Measurements from ENCODE around the gene TFDP1. TPM values are rescaled to one million over a fixed set of nuclear protein-coding genes. Genes with fewer than 3 reads are reported as not detected.

TFDP1 gene
- total RNA-seq, 2 experiments from 2014 or later = 87.9 to 119 TPM

DNA sequence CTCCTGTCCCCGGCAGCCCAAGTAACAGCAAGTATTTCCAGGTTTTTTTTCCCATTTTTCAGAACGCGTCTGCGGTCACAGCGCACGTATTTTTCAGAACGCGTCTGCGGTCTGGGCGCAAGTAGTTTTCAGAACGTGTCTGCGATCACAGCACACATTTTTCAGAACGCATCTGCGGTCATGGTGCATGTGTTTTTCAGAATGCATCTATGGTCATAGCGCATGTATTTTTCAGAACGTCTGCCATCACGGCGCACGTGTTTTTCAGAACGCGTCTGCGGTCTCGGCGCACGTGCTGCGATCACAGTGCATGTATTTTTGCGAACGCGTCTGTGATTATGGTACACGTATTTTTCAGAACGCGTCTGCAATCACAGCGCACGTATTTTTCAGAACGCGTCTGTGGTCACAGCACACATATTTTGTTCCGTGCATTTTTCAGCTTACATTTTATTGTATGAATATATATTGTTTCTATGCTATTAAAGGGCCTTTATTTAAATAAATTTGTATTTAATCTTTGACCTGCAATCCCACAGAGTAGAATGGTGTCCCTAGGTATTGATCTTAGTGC lies 53.7 kb downstream of the TFDP1 start:
- intact Hi-C loops (cut with micrococcal nuclease; ENCODE audit: unreplicated experiment) = no loop called here
- no peaks in the 10 kb centered on the region for H3K9me3 ChIP-seq (ENCODE audit: low read length)
- no TSS peak for BruUV-seq (replicated peaks)
- no peak overlapping the region for H3K27ac ChIP-seq (ENCODE audit: low read depth, low read length, poor library complexity, severe bottlenecking)
- no peaks in the 10 kb centered on the region for H4K20me1 ChIP-seq (ENCODE audit: insufficient read depth, low read length)
- H3K4me2 ChIP-seq (ENCODE audit: low read length) = no peak overlapping the region
- TF ChIP-seq, protein P1, sequence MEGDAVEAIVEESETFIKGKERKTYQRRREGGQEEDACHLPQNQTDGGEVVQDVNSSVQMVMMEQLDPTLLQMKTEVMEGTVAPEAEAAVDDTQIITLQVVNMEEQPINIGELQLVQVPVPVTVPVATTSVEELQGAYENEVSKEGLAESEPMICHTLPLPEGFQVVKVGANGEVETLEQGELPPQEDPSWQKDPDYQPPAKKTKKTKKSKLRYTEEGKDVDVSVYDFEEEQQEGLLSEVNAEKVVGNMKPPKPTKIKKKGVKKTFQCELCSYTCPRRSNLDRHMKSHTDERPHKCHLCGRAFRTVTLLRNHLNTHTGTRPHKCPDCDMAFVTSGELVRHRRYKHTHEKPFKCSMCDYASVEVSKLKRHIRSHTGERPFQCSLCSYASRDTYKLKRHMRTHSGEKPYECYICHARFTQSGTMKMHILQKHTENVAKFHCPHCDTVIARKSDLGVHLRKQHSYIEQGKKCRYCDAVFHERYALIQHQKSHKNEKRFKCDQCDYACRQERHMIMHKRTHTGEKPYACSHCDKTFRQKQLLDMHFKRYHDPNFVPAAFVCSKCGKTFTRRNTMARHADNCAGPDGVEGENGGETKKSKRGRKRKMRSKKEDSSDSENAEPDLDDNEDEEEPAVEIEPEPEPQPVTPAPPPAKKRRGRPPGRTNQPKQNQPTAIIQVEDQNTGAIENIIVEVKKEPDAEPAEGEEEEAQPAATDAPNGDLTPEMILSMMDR (conservative IDR thresholded peaks at IDR 0.05; ENCODE audit: low read length) = no peak
- no peak for TF ChIP-seq EZH2phosphoT487 (IDR thresholded peaks at IDR 0.05; ENCODE audit: borderline replicate concordance, low read depth, low read length)
- no peak for DNase-seq (ENCODE audit: low spot score)
- POLR2A ChIA-PET = no interaction called here
- peaks cover 76% of the 10 kb centered on the region for H3K36me3 ChIP-seq (ENCODE audit: insufficient read depth, low read length)
- CTCF ChIA-PET (ENCODE audit: unreplicated experiment) = no interaction called here
- H3K4me1 ChIP-seq (ENCODE audit: insufficient read depth, low read length, poor library complexity, severe bottlenecking) = no peaks in the 10 kb centered on the region
- H2AFZ ChIP-seq (ENCODE audit: low read length) = no peak overlapping the region
- H3K9me2 ChIP-seq (ENCODE audit: insufficient read depth, low read length) = no peaks in the 10 kb centered on the region
- no peak overlapping the region for H3K4me3 ChIP-seq (ENCODE audit: low read depth, low read length, poor library complexity, severe bottlenecking)
- no peaks in the 10 kb centered on the region for H3K79me2 ChIP-seq (ENCODE audit: insufficient read depth, low read depth, low read length)

DNA sequence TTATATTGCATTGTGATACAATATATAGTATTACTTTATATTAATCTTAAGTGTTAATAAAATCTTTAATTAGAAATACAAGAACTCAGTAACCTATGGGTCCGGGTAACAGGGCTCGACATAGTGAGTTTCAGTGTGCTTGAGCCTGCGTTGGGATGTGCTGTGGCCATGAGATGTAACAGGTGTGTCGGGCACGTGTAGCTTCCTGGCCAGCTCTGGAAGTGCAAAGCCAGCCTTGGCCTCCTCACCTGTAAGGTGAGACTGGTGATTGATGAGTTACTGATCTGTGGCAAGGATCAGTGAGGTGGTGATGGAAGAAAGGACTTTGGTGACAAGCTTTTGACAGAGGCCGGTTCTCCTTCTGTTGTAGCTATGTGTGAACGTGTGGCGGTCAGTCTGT lies 54.3 kb downstream of the TFDP1 start:
- Histone ChIP-seq H4K20me1 (ENCODE audit: insufficient read depth, low read length) (no peaks in the 10 kb centered on the region), H3K4me3 (ENCODE audit: low read depth, low read length, poor library complexity, severe bottlenecking) (no peak overlapping the region), H3K36me3 (ENCODE audit: insufficient read depth, low read length) (peaks cover 72% of the 10 kb centered on the region), H3K9me3 (ENCODE audit: low read length) (no peaks in the 10 kb centered on the region), H3K4me2 (ENCODE audit: low read length) (no peak overlapping the region), H2AFZ (ENCODE audit: low read length) (no peak overlapping the region), H3K9me2 (ENCODE audit: insufficient read depth, low read length) (no peaks in the 10 kb centered on the region), H3K4me1 (ENCODE audit: insufficient read depth, low read length, poor library complexity, severe bottlenecking) (no peaks in the 10 kb centered on the region), H3K79me2 (ENCODE audit: insufficient read depth, low read depth, low read length) (no peaks in the 10 kb centered on the region), H3K27ac (ENCODE audit: low read depth, low read length, poor library complexity, severe bottlenecking) (no peak overlapping the region)
- POLR2A ChIA-PET = no interaction called here
- no TSS peak for BruUV-seq (replicated peaks)
- DNase-seq (ENCODE audit: low spot score) = no peak
- no peak for TF ChIP-seq EZH2phosphoT487 (IDR thresholded peaks at IDR 0.05; ENCODE audit: borderline replicate concordance, low read depth, low read length)
- TF ChIP-seq, protein P1 (conservative IDR thresholded peaks at IDR 0.05; ENCODE audit: low read length) = no peak
- CTCF ChIA-PET (ENCODE audit: unreplicated experiment) = no interaction called here
- intact Hi-C loops (cut with micrococcal nuclease; ENCODE audit: unreplicated experiment) = no loop called here

DNA sequence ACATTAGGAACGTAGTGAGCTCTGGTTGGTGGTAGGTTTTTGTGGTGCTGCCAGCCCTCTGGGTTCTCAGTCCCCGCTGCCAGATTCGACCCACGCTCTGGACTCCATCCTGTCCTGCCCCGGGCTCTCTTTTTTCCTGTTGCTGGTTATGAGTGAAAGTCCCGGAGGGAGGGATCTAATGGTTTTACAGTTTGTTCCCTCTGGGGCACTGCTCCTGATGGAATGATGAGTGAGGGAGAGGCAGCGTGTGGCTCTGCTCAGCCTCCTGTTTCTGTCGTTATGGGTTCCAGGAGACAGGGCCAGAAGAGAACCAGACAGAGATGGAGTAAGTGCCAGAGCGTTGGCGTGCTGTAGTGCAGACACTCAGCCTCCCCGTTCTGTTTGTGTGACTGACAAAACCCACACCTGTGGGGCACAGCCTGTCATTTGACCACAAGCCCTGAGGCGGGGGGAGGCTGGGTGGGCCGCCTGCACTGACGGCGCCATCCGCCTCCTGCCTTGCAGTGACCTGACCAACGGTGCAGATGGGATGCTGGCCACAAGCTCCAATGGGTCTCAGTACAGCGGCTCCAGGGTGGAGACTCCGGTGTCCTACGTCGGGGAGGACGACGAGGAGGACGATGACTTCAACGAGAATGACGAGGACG lies 55.2 kb downstream of the TFDP1 start:
- TF ChIP-seq, protein P1 (conservative IDR thresholded peaks at IDR 0.05; ENCODE audit: low read length) = no peak
- no peak for TF ChIP-seq EZH2phosphoT487 (IDR thresholded peaks at IDR 0.05; ENCODE audit: borderline replicate concordance, low read depth, low read length)
- ChIA-PET POLR2A (no interaction called here), CTCF (ENCODE audit: unreplicated experiment) (no interaction called here)
- Histone ChIP-seq H3K27ac (ENCODE audit: low read depth, low read length, poor library complexity, severe bottlenecking) (no peak overlapping the region), H3K9me2 (ENCODE audit: insufficient read depth, low read length) (no peaks in the 10 kb centered on the region), H3K9me3 (ENCODE audit: low read length) (no peaks in the 10 kb centered on the region), H3K4me1 (ENCODE audit: insufficient read depth, low read length, poor library complexity, severe bottlenecking) (no peaks in the 10 kb centered on the region), H2AFZ (ENCODE audit: low read length) (no peak overlapping the region), H4K20me1 (ENCODE audit: insufficient read depth, low read length) (no peaks in the 10 kb centered on the region), H3K79me2 (ENCODE audit: insufficient read depth, low read depth, low read length) (no peaks in the 10 kb centered on the region), H3K4me2 (ENCODE audit: low read length) (no peak overlapping the region), H3K36me3 (ENCODE audit: insufficient read depth, low read length) (peaks cover 62% of the 10 kb centered on the region), H3K4me3 (ENCODE audit: low read depth, low read length, poor library complexity, severe bottlenecking) (no peak overlapping the region)
- no peak for DNase-seq (ENCODE audit: low spot score)
- no TSS peak for BruUV-seq (replicated peaks)
- intact Hi-C loops (cut with micrococcal nuclease; ENCODE audit: unreplicated experiment) = no loop called here
